ENCODE measurements around the gene RNF224.

The RNF224 gene

GRCh38 chr9:137275588-137276472 is 48.5 kb downstream of the RNF224 start:
- DNase-seq: no peak

GRCh38 chr9:137276473-137277328 is 49.4 kb downstream of the RNF224 start:
- DNase-seq: no peak

- DNase-seq: no peak
Observed at GRCh38 chr9:137277329-137278041, 50.2 kb downstream of the RNF224 start, which contains the start of gene TOR4A. TOR4A (plus strand) TSS chr9:137277726; CDS start chr9:137278690, 964 bp downstream.

- no peak for DNase-seq
Observed at GRCh38 chr9:137278061-137278701, 50.9 kb downstream of the RNF224 start.

Measured in DMS153 (cell line).